Measurements from ENCODE around the gene PON2. TPM values are rescaled to one million over a fixed set of nuclear protein-coding genes. Genes with fewer than 3 reads are reported as not detected.

Gene PON2
- total RNA-seq, 1 experiment from 2014 or later = 68.2 TPM

Other genes with a start within 250 kb of the PON2 start
- gene PON1, start 110.5 kb downstream of the PON2 start, total RNA-seq (2014; rRNA removed; shearing (Covaris generic)) = not detected in 2 replicates
- 0.77 and 0.98 TPM in 2 replicates for gene PON3, start 38.7 kb downstream of the PON2 start, total RNA-seq (2014; rRNA removed; shearing (Covaris generic))
- 0.47 TPM in 1 of 2 replicates, not detected in the other for gene ASB4, start 50.9 kb upstream of the PON2 start, total RNA-seq (2014; rRNA removed; shearing (Covaris generic))
- 5.8 and 6.2 TPM in 2 replicates for gene PDK4, start 161.5 kb upstream of the PON2 start, total RNA-seq (2014; rRNA removed; shearing (Covaris generic))

All from NCI-H460 (cell line).